ENCODE measurements around the gene UCHL1. TPM values are rescaled to one million over a fixed set of nuclear protein-coding genes. Genes with fewer than 3 reads are reported as not detected.

Gene UCHL1
- polyA plus RNA-seq, 1 experiment = 1,872 TPM

DNA sequence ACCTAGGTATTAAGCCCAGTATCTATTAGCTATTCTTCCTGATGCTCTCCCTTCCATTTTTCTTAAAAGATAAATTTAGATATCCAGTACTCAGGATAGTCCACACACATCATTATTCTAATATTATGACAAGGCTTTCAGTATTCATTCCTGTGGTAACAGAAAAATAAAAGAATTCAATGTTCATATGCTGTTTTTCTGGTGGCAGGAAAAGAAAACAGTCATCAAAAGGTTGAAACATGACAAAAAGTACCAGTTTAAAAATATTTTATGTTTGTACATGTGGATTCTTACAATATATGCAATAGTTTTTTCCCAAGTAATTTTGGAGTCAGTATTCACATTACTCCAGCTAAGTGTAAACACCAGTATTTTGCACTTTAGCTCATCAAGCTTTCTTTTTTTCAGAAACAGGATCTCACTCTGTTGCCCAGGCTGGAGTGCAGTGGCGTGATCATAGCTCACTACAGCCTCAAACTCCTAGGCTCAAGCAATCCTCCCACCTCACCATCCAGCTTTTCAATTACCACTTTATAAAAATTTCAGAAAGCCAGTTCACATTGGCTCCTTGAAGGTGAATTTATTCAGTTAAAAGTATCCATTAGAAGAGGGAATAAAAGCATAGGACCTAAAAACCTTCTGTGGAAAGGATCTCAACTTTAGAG, 44.6 kb upstream of the UCHL1 start:
- ChIA-PET POLR2A (interaction anchor here (0.8 kb wide), 1 partner anchor 35 kb away, joined by 3 read pairs; no protein-coding TSS in a partner anchor), CTCF (interaction anchor here (0.6 to 5.7 kb wide), 17 partner anchors 12 to 315 kb away, joined by 3 to 100 read pairs (median 5); no protein-coding TSS in a partner anchor)
- Histone ChIP-seq H3K27me3 (ENCODE audit: control insufficient read depth, insufficient read depth, low read length) (no peaks in the 10 kb centered on the region), H3K9me3 (ENCODE audit: control insufficient read depth, insufficient read depth, low read length) (peaks cover 5% of the 10 kb centered on the region; the same call in 1 of the 2 replicates), H3K4me3 (ENCODE audit: low read depth, low read length) (peak overlapping the region; percentile 93), H3K27ac (ENCODE audit: low read depth, low read length) (no peak overlapping the region)
- no peak for TF ChIP-seq CTCF (IDR thresholded peaks at IDR 0.05; ENCODE audit: low read depth, low read length)
- no peak for DNase-seq (ENCODE audit: low read depth, low spot score)

DNA sequence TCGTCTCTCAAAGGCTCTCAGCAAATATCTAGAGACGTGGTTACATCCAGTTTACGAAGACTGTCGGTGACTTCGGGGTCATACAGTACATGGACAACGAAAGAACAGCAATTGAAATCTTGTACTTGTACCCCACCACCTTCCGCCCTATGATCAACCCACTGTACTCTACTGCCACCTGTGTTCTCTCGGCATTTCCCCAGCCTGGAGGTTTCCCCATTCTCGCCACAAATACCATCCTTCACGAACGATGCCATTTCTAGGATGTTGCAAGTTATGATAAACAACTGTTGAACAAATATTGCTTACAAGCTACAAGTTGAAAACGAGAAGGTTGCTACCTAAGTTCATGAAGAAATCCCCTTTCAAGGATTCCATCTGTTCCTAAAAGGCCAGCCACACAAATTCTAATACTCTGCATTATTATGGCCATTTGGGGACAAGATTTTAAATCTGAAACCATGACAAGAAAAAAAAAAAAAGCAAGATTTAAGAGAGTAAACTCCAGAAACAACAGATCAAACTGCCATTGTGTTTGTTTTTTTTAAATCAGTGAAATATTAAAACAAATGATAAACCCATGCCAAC, 44.0 kb upstream of the UCHL1 start:
- DNase-seq (ENCODE audit: low read depth, low spot score) = no peak
- CTCF ChIA-PET = interaction anchor here (0.8 to 5.7 kb wide), 16 partner anchors 9 to 316 kb away, joined by 3 to 100 read pairs (median 5); no protein-coding TSS in a partner anchor
- H3K4me3 ChIP-seq (ENCODE audit: low read depth, low read length) = peak overlapping the region; percentile 93
- H3K27me3 ChIP-seq (ENCODE audit: control insufficient read depth, insufficient read depth, low read length) = no peaks in the 10 kb centered on the region
- peak; percentile 71 for TF ChIP-seq CTCF (IDR thresholded peaks at IDR 0.05; ENCODE audit: low read depth, low read length)
- H3K27ac ChIP-seq (ENCODE audit: low read depth, low read length) = no peak overlapping the region
- POLR2A ChIA-PET = interaction anchor here (1.0 to 2.6 kb wide), 3 partner anchors 44 to 236 kb away, joined by 10 to 17 read pairs (median 10); partner anchors contain the start of gene UCHL1
- H3K9me3 ChIP-seq (ENCODE audit: control insufficient read depth, insufficient read depth, low read length) = peaks cover 5% of the 10 kb centered on the region; the same call in 1 of the 2 replicates

DNA sequence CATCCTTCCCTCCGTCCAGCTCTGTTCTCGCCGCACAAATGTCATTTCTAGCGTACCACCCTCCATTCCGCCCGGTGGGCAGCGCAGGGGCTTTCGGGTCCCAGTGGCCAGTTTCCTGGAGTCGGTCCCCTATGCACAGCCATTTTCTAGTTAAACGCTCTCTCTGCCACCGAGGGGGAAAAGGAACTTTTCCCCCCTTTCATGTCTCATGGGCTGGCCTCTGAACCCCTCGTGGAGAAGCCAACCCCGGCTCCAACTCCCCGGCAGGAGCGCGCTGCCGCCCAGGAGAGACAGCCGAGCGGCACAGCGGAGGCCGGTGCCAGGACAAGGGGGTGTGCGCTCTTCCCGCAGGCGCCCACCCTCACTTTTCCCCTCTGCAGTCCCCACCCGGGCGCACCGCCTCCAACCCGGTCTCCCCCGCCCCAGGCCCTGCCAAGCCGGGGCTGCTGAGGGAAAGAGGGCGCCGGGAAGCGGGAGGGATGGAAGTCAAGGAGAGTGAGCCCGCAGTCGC, 43.0 kb upstream of the UCHL1 start:
- CTCF ChIA-PET = interaction anchor here (0.6 to 5.7 kb wide), 59 partner anchors 9 to 511 kb away, joined by 3 to 100 read pairs (median 5); no protein-coding TSS in a partner anchor
- Histone ChIP-seq H3K27me3 (ENCODE audit: control insufficient read depth, insufficient read depth, low read length) (no peaks in the 10 kb centered on the region), H3K4me3 (ENCODE audit: low read depth, low read length) (peak overlapping the region; percentile 93), H3K9me3 (ENCODE audit: control insufficient read depth, insufficient read depth, low read length) (peaks cover 5% of the 10 kb centered on the region; the same call in 1 of the 2 replicates), H3K27ac (ENCODE audit: low read depth, low read length) (peak overlapping the region; percentile 49)
- no peak for TF ChIP-seq CTCF (IDR thresholded peaks at IDR 0.05; ENCODE audit: low read depth, low read length)
- POLR2A ChIA-PET = interaction anchor here (0.6 to 2.6 kb wide), 10 partner anchors 9 to 289 kb away, joined by 3 to 17 read pairs (median 10); partner anchors contain the start of gene UCHL1
- no peak for DNase-seq (ENCODE audit: low read depth, low spot score)

DNA sequence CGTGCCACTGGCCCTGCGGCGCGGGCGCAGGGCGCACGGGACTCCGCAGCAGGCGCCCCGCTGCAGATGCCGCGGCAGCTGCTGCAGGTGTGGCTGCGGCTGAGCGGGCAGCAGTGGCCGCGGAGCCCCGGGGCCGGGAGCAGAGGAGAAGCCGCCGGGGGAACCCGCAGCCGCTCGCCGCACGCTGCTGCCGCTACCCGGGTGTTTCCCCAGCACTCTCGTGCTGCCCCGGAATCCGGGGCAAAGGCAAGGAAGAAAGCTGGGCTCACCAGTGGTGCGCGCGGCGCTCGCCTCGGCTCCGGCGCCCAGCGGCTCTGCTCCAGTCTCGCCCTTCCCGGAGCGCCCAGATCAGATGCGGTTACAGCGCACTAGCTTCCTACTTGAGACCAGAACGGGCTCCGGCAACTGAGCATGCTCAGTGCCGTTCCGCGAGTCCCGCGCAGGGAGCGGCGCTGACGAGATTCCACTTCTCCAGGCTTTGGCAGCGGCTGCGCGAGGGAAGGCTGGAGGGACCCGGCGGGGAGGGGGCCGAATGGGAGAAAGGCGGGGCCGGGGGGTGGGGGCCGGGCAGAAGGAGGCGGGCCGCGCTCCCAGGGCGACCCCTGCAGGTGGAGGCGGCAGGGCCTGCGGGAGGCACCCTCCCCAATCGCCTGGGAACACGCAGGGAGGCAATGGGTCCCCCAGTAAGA, 42.4 kb upstream of the UCHL1 start, which contains the start of gene APBB2:
Gene APBB2, minus strand, starts transcription at position 407 of the 689 bp plus-strand sequence. CDS start 181,288 bp downstream, outside the sequence.
- peak; percentile 96 for DNase-seq (ENCODE audit: low read depth, low spot score)
- POLR2A ChIA-PET = interaction anchor here (0.6 to 2.6 kb wide), 11 partner anchors 10 to 290 kb away, joined by 3 to 17 read pairs (median 8); partner anchors contain the start of gene UCHL1

More for the DNA sequence above, 42.4 kb upstream of the UCHL1 start, which contains the start of gene APBB2:
- peaks cover 1% of the 10 kb centered on the region; the same call in 1 of the 2 replicates for H3K9me3 ChIP-seq (ENCODE audit: control insufficient read depth, insufficient read depth, low read length)
- CTCF ChIA-PET = interaction anchor here (0.6 to 5.7 kb wide), 60 partner anchors 9 to 511 kb away, joined by 3 to 100 read pairs (median 4); no protein-coding TSS in a partner anchor
- peak; percentile 74 for TF ChIP-seq CTCF (IDR thresholded peaks at IDR 0.05; ENCODE audit: low read depth, low read length)
- H3K27ac ChIP-seq (ENCODE audit: low read depth, low read length) = peak within 1 kb of the TSS; percentile 65
- H3K27me3 ChIP-seq (ENCODE audit: control insufficient read depth, insufficient read depth, low read length) = no peaks in the 10 kb centered on the region
- H3K4me3 ChIP-seq (ENCODE audit: low read depth, low read length) = peak within 1 kb of the TSS; percentile 93
